Measurements from ENCODE around the gene SERPINB4. TPM values are rescaled to one million over a fixed set of nuclear protein-coding genes. Genes with fewer than 3 reads are reported as not detected.

The SERPINB4 gene
- total RNA-seq, 2 experiments from 2014 or later, result not detected

DNA sequence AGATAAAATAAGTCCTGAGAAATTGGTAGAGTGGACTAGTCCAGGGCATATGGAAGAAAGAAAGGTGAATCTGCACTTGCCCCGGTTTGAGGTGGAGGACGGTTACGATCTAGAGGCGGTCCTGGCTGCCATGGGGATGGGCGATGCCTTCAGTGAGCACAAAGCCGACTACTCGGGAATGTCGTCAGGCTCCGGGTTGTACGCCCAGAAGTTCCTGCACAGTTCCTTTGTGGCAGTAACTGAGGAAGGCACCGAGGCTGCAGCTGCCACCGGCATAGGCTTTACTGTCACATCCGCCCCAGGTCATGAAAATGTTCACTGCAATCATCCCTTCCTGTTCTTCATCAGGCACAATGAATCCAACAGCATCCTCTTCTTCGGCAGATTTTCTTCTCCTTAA is 47.1 kb downstream of the SERPINB4 start:
- ATAC-seq (ENCODE audit: poor library complexity), result no peak

GRCh38 chr18:63592471-63592870 is 51.6 kb downstream of the SERPINB4 start:
- no peaks in the 10 kb centered on the region for H3K9me3 Mint-ChIP-seq
- H3K27me3 Mint-ChIP-seq, result no peaks in the 10 kb centered on the region
- Histone ChIP-seq H3K9me3 (ENCODE audit: control insufficient read depth in 1 of 2, insufficient read depth in 1 of 2, low read length in 2 of 2) (no peaks in the 10 kb centered on the region), H3K27ac (ENCODE audit: low read depth in 1 of 2, low read length in 2 of 2) (no peak overlapping the region), H3K4me3 (ENCODE audit: low read length) (no peak overlapping the region), H3K4me1 (ENCODE audit: insufficient read depth, low read length) (no peaks in the 10 kb centered on the region), H3K27me3 (ENCODE audit: control insufficient read depth in 1 of 2, insufficient read depth in 2 of 2, low read length in 2 of 2) (no peaks in the 10 kb centered on the region), H3K36me3 (ENCODE audit: insufficient read depth, low read length) (no peaks in the 10 kb centered on the region)
- H3K27ac Mint-ChIP-seq, result no peak overlapping the region
- H3K4me3 Mint-ChIP-seq, result no peak overlapping the region
- ChIA-PET POLR2A (no interaction called here), CTCF (no interaction called here)
- no peak for TF ChIP-seq CTCF (IDR thresholded peaks at IDR 0.05)
- DNase-seq, result no peak
- intact Hi-C loops (cut with DNase I, micrococcal nuclease), result no loop called here
- H3K4me1 Mint-ChIP-seq (ENCODE audit: low read depth), result no peaks in the 10 kb centered on the region
- no peaks in the 10 kb centered on the region for H3K36me3 Mint-ChIP-seq (ENCODE audit: low read depth)
- no peak for ATAC-seq (ENCODE audit: poor library complexity)

More for the DNA sequence above, 47.1 kb downstream of the SERPINB4 start:
- H3K27me3 ChIP-seq (ENCODE audit: control insufficient read depth in 1 of 2, insufficient read depth in 2 of 2, low read length in 2 of 2), result no peaks in the 10 kb centered on the region
- no peak overlapping the region for H3K4me3 ChIP-seq (ENCODE audit: low read length)
- no peaks in the 10 kb centered on the region for H3K4me1 ChIP-seq (ENCODE audit: insufficient read depth, low read length)
- no peak for DNase-seq
- Mint-ChIP-seq H3K4me3 (no peak overlapping the region), H3K27ac (no peak overlapping the region), H3K4me1 (ENCODE audit: low read depth) (no peaks in the 10 kb centered on the region), H3K36me3 (ENCODE audit: low read depth) (no peaks in the 10 kb centered on the region), H3K27me3 (no peaks in the 10 kb centered on the region), H3K9me3 (no peaks in the 10 kb centered on the region)
- CTCF ChIA-PET, result no interaction called here
- POLR2A ChIA-PET, result no interaction called here
- H3K9me3 ChIP-seq (ENCODE audit: control insufficient read depth in 1 of 2, insufficient read depth in 1 of 2, low read length in 2 of 2), result peaks cover 0 to 3% of the 10 kb centered on the region in 2 experiments
- no peak for TF ChIP-seq CTCF (IDR thresholded peaks at IDR 0.05)
- H3K27ac ChIP-seq (ENCODE audit: low read depth in 1 of 2, low read length in 2 of 2), result no peak overlapping the region
- no peaks in the 10 kb centered on the region for H3K36me3 ChIP-seq (ENCODE audit: insufficient read depth, low read length)
- intact Hi-C loops (cut with DNase I, micrococcal nuclease), result no loop called here

GRCh38 chr18:63591725-63592124 is 52.3 kb downstream of the SERPINB4 start:
- H3K4me3 ChIP-seq (ENCODE audit: low read length), result no peak overlapping the region
- peaks cover 4% of the 10 kb centered on the region for H3K27me3 Mint-ChIP-seq
- H3K4me3 Mint-ChIP-seq, result no peak overlapping the region
- no peak overlapping the region for H3K27ac Mint-ChIP-seq
- H3K9me3 ChIP-seq (ENCODE audit: control insufficient read depth in 1 of 2, insufficient read depth in 1 of 2, low read length in 2 of 2), result no peaks in the 10 kb centered on the region
- no peaks in the 10 kb centered on the region for H3K4me1 ChIP-seq (ENCODE audit: insufficient read depth, low read length)
- no peaks in the 10 kb centered on the region for H3K27me3 ChIP-seq (ENCODE audit: control insufficient read depth in 1 of 2, insufficient read depth in 2 of 2, low read length in 2 of 2)
- H3K9me3 Mint-ChIP-seq, result no peaks in the 10 kb centered on the region
- no peak for ATAC-seq (ENCODE audit: poor library complexity)
- H3K36me3 ChIP-seq (ENCODE audit: insufficient read depth, low read length), result no peaks in the 10 kb centered on the region
- no peaks in the 10 kb centered on the region for H3K4me1 Mint-ChIP-seq (ENCODE audit: low read depth)
- CTCF ChIA-PET, result interaction anchor here (0.7 kb wide), 1 partner anchor 711 kb away, joined by 3 read pairs; no protein-coding TSS in a partner anchor
- no peak for TF ChIP-seq CTCF (IDR thresholded peaks at IDR 0.05)
- H3K27ac ChIP-seq (ENCODE audit: low read depth in 1 of 2, low read length in 2 of 2), result no peak overlapping the region
- no peak for DNase-seq
- POLR2A ChIA-PET, result no interaction called here
- intact Hi-C loops (cut with DNase I, micrococcal nuclease), result no loop called here
- H3K36me3 Mint-ChIP-seq (ENCODE audit: low read depth), result no peaks in the 10 kb centered on the region

Data from CD4-positive, alpha-beta T cell (primary cell).